ENCODE results near the gene TTF1.

Gene TTF1

DNA sequence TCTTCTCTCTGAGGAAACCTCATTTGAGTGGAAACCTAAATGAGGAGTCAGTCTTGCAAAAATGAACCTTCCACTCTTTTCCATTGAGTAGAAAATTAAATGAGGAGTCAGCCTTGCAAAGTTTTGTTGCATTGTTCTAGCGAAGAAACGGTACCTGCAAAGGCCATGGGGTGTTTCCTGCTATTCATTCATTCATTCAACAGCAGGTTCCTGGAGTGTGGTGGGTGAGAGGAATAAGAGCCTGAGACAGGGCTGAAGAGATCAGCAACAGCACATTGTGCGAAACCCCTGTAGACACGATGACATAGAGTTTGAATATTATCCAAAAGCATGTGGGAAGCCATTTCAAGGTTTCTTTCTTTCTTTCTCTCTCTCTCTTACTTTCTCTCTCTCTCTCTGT, 37.2 kb downstream of the TTF1 start:
- TF ChIP-seq, protein P1, sequence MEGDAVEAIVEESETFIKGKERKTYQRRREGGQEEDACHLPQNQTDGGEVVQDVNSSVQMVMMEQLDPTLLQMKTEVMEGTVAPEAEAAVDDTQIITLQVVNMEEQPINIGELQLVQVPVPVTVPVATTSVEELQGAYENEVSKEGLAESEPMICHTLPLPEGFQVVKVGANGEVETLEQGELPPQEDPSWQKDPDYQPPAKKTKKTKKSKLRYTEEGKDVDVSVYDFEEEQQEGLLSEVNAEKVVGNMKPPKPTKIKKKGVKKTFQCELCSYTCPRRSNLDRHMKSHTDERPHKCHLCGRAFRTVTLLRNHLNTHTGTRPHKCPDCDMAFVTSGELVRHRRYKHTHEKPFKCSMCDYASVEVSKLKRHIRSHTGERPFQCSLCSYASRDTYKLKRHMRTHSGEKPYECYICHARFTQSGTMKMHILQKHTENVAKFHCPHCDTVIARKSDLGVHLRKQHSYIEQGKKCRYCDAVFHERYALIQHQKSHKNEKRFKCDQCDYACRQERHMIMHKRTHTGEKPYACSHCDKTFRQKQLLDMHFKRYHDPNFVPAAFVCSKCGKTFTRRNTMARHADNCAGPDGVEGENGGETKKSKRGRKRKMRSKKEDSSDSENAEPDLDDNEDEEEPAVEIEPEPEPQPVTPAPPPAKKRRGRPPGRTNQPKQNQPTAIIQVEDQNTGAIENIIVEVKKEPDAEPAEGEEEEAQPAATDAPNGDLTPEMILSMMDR (IDR thresholded peaks at IDR 0.05; ENCODE audit: low read depth, low read length, missing control alignments), result no peak
- DNase-seq (ENCODE audit: low read depth), result no peak
- no peak overlapping the region for H3K4me3 ChIP-seq (ENCODE audit: low read depth, low read length)

DNA sequence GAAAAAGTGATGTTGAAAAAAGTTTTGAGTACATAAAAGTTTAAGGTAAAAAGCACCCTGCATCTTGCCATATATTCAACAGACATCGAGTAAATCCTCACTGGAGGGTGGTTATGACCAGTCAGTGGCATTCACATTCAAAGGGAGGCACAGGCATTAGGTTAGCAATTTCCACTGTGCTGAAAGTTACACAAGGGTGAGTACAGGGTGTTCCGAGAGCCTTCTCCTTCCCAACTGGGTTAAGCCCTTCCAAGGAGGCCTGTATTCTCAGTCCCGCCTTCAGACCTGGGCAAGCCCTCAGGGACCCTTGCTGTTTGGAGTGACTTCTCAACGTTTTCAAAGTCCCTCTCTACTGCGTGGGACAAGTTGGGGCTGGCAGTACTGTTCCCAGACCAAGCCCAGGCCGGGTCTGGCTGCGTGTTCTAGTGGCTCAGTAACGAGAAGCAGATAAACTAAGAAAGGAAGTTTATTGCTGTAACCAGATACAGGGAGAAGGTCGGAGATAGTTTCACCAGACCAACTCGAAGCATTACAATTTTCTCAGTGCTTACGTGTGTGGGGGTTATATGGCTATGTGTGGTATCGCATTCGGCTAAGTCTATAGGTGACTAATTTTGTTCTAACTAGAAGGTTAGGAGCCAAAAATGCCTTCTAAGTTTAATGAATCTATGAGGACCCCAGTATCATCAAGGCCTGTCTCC, 38.9 kb downstream of the TTF1 start:
- TF ChIP-seq, protein P1 (IDR thresholded peaks at IDR 0.05; ENCODE audit: low read depth, low read length, missing control alignments), result no peak
- no peak overlapping the region for H3K4me3 ChIP-seq (ENCODE audit: low read depth, low read length)
- DNase-seq (ENCODE audit: low read depth), result no peak

DNA sequence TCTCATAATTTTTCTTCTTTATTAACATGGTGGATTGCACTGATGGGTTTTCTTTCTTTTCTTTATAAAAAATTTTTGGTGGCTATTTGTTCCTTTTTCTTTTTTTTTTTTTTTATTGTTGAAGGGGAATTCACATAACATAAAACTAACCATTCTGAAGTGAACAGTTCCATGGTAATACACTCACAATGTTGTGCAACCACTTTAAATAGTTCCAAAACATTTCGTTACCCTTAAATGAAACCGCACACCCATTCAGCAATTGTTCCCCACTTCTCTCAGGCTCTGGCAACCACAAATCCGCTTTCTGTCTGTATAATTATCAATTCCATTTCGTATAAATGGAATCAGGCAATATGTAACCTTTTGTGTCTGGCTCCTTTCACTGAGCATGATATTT, 40.2 kb downstream of the TTF1 start:
- DNase-seq (ENCODE audit: low read depth), result no peak
- no peak overlapping the region for H3K4me3 ChIP-seq (ENCODE audit: low read depth, low read length)
- TF ChIP-seq, protein P1 (IDR thresholded peaks at IDR 0.05; ENCODE audit: low read depth, low read length, missing control alignments), result no peak

DNA sequence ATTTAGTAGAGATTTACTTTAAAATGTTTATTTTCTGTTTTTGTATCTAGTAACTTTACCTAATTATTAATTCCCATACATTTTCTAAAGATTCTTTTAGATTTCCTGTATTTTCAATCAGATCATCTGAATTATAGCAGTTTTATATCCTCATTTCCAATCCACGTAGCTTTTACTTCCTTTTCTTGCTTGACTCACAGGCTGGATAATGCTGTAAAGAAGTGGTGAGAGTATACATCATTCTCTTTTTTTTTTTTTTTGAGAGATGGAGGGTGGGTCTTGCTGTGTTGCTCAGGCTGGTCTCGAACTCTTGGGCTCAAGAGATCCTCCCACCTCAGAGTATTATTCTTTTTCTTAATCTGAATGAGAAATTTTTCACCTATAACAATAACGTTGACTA, 40.7 kb downstream of the TTF1 start:
- no peak for DNase-seq (ENCODE audit: low read depth)
- H3K4me3 ChIP-seq (ENCODE audit: low read depth, low read length), result no peak overlapping the region
- TF ChIP-seq, protein P1 (IDR thresholded peaks at IDR 0.05; ENCODE audit: low read depth, low read length, missing control alignments), result no peak

DNA sequence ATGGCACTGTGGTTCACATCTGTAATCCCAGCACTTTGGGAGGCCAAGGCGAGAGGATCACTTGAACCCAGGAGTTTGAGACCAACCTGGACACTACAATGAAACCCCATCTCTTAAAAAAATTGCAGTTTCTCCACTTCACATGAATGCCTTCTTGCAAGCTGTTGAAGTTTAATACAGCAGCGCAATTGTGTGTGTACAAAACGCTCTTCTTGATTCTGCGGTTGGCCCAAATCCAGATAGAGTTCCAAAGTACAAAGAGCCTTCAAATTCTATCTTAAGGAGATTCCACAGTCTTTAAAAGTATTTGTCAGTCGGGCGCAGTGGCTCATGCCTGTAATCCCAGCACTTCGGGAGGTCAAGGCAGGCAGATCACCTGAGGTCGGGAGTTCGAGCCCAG, 42.6 kb downstream of the TTF1 start:
- no peak for DNase-seq (ENCODE audit: low read depth)
- no peak overlapping the region for H3K4me3 ChIP-seq (ENCODE audit: low read depth, low read length)
- TF ChIP-seq, protein P1 (IDR thresholded peaks at IDR 0.05; ENCODE audit: low read depth, low read length, missing control alignments), result no peak

DNA sequence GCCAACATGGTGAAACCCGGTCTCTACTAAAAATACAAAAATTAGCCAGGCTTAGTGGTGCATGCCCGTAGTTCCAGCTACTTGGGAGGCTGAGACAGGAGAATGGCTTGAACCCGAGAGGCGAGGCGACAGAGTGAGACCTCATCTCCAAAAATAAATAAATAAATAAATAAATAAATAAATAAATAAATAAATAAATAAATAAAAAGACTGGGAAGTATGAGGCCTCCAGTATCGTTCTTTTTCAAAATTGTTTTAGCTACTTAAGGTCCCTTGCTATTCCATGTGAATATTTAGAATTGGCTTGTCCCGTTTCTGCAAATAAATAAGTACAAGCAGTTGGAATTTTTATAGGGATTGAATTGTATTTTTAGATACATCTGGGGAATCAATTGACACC, 48.9 kb downstream of the TTF1 start:
- H3K4me3 ChIP-seq (ENCODE audit: low read depth, low read length), result no peak overlapping the region
- DNase-seq (ENCODE audit: low read depth), result no peak
- TF ChIP-seq, protein P1 (IDR thresholded peaks at IDR 0.05; ENCODE audit: low read depth, low read length, missing control alignments), result no peak

DNA sequence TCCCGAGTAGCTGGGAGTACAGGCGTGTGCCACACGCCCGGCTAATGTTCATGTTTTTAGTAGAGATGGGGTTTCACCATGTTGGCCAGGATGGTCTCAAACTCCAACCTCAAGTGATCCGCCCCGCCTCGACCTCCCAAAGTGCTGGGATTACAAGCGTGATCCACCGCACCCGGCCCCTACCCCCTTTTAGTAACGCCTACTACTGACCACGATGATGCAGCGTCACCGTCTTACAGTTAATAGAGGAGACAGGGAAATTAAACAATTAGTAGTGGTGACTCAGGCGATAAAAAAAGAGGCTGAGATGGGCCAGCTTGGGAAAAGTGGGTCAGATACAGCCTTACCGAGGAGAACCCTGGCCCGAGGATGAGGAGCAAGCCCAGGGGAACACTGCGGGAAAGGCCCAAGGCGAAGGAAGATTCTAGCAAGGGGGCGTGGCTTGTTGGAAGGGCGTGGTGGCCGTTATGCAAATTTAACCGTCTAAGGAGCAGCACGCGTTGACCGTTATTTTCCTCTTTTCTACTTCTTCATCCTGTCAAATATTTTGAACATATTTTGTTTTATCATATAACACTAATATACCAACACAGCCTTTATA, 50.2 kb downstream of the TTF1 start:
- H3K4me3 ChIP-seq (ENCODE audit: low read depth, low read length), result no peak overlapping the region
- TF ChIP-seq, protein P1 (IDR thresholded peaks at IDR 0.05; ENCODE audit: low read depth, low read length, missing control alignments), result no peak
- no peak for DNase-seq (ENCODE audit: low read depth)
